NOMO-1 (cell line): ENCODE results near the gene SLC26A4.
A peak's percentile ranks its signal among the peaks of the same experiment; 100 is the strongest.

Experiments used
- DNase-seq, 2 experiments: peaks; one replicate each; lab custom pipeline; 2025; ENCODE audit not compliant: unreplicated experiment in 2 of 2; lab: John Stamatoyannopoulos, UW

The SLC26A4 gene

GRCh38 chr7:107693396-107693795 lies 32.8 kb downstream of the SLC26A4 start:
- no peak for DNase-seq

GRCh38 chr7:107694386-107694785 lies 33.8 kb downstream of the SLC26A4 start:
- no peak for DNase-seq

GRCh38 chr7:107696330-107696946 lies 35.8 kb downstream of the SLC26A4 start:
- DNase-seq: no peak

DNA sequence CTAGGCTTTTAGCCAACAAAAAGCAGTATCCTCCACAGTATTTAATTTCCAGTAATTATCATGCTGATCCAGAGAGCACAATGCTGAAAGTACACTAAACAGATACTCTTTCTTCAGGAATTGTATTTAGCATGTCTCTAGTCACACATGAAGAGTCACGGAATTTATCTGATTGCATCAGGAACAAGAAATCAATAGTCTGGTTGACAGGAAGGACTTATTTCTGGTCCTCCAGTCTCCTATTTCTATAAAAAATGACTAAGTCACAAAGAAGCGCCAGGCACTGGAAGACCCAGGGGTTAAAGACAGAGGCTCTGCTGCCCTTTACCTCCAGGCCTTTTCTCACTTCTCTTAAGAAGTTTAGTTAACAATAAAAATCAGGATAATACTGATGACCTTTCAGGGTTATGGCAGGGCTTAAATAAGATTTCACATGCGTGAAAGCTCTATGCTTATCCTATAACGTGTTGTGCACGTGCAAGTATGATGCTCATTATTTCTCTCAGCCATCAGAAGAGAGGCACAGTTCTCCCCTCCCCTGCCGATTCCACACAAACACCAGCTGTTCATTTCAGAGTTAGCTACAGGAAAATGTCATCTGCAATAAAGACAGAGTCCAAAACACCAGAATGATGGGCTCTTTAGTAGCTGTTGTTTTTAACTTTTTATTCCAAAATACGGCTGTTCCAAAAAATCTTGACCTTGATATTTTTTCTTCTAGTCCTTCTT lies 36.9 kb downstream of the SLC26A4 start:
- DNase-seq: no peak

DNA sequence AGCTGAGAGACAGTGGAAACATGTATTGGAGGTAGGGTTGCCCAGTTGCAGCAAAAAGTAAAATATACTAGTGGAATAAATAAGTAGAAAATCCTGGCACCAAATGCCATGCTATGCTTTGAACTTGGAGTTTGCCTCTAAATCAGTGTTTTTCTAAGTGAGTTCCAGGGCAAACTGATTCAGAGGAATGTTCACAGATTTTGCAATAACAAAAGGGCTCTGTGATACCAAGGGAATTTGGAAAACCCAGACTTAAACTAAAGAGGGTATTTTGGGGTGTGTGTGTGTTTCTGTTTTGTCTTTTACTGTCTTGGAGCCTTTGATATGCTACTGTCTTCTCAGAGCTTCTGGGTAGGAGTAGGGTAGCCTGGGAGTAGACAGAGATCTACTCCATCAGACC lies 39.9 kb downstream of the SLC26A4 start:
- DNase-seq: no peak

DNA sequence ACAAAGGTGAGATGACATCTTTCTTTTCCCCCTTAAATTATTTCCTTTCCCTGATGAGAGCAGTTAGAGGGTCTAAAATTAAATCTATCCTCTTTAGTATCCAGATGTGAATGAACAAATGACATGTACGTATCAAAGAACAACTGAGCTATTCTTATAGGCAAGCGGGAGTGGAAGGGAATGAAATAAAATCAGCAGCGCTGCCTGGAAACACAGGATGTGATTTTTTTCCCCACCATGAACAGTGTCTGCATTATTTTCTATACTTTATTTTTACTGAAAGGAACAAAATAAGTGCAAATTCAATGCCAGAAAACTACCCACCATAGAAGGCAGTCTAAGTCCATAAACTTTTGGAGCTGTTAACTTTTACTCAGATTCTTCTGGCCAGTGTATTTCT lies 40.6 kb downstream of the SLC26A4 start:
- no peak for DNase-seq

- no peak for DNase-seq
Measured at GRCh38 chr7:107703219-107703618, 42.6 kb downstream of the SLC26A4 start.

GRCh38 chr7:107703872-107704271 lies 43.2 kb downstream of the SLC26A4 start:
- DNase-seq: no peak

GRCh38 chr7:107708956-107709355 lies 48.3 kb downstream of the SLC26A4 start:
- no peak for DNase-seq

GRCh38 chr7:107711301-107711700 lies 50.7 kb downstream of the SLC26A4 start:
- no peak for DNase-seq

GRCh38 chr7:107712025-107712424 lies 51.4 kb downstream of the SLC26A4 start:
- no peak for DNase-seq

DNA sequence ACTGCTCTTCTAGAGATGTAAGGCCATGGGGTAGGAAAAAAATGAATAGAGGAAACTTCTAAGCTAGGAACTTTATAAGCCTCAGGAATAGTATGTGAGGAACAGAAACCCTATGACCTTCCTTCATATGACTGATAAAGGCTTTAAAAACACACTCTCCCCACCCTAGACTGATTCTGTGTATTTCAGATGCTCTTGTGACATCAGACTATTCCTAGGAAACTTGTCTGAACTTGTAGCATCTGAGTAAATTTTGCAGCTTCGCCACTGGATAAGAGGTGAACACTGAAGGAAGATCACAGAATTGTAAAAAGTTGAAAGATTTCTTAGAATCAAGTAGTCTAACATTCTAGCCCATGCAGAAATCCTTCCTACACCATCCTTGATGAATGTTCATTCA lies 52.3 kb downstream of the SLC26A4 start:
- no peak for DNase-seq

- no peak for DNase-seq
Measured at GRCh38 chr7:107715531-107715930, 54.9 kb downstream of the SLC26A4 start.

DNA sequence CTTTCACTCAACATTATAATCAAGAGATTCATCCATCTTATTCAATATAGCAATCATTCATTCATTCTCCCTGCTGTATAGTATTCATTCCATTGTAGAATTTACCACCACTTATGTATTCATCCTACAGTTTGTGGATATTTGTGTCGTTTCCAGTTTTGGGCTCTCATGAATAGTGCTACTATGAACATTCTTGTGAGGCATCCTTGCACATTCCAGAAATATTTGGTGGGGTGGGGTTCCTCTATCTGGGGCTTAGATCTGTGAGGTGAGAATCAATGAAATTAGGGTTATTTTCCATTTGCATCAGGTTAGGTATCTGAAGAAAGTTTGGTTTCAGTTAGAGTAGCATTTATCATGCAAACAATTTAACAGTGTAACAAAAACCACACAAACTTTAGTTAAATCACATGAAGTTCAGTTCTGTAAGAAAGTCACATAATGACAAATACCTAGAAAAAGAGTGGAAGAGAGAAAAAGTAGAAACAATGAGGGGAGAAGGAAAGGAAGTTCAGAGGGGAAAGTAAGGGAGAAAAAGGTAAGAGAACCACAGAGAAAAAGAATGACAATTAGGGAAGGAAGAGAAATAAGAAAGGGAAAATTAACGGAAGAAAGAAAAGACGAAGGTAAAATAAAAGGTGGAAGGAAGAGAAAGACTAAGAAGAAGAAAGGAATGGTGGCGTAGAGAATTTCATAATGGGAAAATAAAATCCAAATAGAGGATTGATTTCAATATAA lies 58.0 kb downstream of the SLC26A4 start:
- no peak for DNase-seq

DNA sequence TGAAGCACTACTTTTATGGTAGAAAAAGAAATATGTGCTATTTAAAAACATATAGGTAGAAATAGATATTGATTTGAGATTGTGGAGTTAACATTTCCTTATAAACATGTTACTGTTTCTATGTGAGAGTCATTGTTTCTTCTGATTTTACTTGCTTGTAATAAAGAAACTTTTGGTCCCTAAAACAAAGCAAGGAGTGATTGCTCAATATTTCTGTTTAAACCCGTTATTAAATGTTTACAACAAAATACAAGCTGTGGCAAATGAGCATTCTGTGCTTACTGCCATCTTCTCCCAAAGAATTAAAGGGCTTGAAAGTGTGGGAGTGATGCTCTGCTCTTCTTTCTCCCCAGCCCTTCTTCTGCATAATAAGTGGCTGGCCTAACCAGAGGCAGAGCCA lies 60.7 kb downstream of the SLC26A4 start:
- DNase-seq: no peak

DNA sequence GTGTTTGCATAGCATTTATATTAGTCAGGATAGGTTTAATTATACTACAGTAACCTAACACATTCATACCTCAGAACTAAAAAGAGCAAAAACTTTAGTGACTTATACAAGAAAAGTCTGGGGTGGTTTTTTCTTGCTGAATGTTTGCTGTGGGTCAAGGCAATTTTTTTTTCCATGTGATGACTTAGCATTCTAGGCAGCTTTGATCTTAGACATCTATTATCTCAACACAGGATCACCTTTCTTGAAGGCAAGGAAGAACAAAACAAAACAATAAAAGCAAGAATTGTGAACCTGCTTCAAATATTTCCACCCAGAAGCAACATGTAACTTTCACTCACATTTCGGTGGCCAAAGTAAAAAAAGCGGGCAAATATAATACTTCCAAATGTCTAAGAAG lies 62.6 kb downstream of the SLC26A4 start:
- no peak for DNase-seq

GRCh38 chr7:107725138-107725740 lies 64.6 kb downstream of the SLC26A4 start:
- peak in 1 of 2 experiments; percentile 13 for DNase-seq

GRCh38 chr7:107726356-107727130 lies 65.9 kb downstream of the SLC26A4 start:
- DNase-seq: no peak

DNA sequence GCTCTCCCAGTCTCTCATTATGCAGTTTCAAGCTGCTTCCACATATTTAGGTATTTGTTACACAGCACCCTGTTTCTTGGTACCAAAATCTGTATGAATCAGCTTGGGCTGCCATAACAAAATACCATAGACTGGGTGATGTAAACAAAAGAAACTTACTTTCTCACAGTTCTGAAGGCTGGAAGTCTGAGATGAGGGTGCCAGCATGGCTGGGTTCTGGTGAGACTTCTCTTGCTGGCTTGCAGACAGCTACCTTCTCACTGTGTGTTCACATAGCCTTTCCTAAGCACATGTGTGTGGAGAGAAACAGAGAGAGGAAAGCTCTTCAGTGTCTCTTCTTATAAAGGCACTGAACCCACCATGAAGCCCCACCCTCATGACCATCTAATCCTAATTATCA lies 67.6 kb downstream of the SLC26A4 start:
- DNase-seq: no peak

DNA sequence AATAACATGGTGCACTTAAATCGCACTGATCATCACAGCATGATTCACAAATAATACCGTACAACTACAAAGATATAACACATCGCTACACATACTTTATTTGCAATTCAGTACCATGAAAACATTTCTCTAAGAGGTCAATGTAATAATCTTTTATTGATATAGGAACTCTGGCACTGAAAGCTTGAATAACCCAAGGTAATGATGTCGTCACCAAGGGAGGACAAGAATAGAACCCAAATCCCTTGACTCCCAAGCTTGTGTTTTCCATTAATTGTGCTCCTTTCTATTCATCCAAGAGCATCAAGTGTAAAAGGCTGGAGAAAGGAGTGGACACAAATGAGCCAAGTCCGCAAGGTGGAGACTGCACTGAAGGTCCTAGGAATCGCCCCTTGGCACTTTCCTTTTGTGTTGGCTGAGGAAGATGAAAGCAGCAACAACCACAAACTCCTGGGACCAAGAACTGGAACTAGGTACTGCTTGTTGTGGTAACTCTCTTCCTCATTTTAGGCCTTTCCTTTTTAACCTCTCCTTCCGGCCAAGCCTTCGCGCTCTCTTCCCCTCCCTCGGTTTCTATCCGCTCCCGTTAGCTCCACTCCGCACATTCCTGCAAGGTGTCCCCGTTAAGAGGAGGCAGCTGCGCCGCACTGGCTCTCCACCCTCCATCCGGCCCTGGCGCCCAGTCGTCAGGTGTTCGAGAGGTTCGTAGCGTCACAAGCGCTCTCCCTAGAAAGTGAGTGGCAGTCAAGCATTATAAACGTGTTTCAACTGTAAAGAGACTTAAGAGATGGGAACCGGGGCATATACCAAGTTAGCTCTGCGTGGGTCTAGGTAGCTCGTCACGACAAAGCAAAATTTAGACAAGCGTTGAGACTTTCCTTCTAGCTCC lies 82.3 kb downstream of the SLC26A4 start:
- peak; percentile 67 to 68 for DNase-seq
